HEK293T (cell line): ENCODE data around the gene RET.

ENCODE experiments used
- CTCF ChIA-PET: fragments of 350-600 bp; formaldehyde crosslinking; extraction: SDS; loops from one replicate; lab custom pipeline; 2021; ENCODE audit warnings: antibody characterized with exemption, inconsistent platforms; lab: Yijun Ruan, JAX
- POLR2A ChIA-PET: fragments of 350-600 bp; formaldehyde crosslinking; extraction: SDS; loops from one replicate; lab custom pipeline; 2020; ENCODE audit warnings: antibody characterized with exemption, inconsistent platforms; lab: Yijun Ruan, JAX
- DNase-seq: peaks from one replicate; pipeline ENCODE4 v3.0.0; 2012; ENCODE audit warnings: mixed read lengths; ENCODE audit errors: extremely low spot score
- ARNT ChIP-seq: fragments of 450-650 bp; IDR thresholded peaks from 2 replicates; pipeline ENCODE4 v1.6.1; 2017; ENCODE audit warnings: mild to moderate bottlenecking
- BHLHE40 ChIP-seq: fragments of 450-650 bp; IDR thresholded peaks from 2 replicates; pipeline ENCODE4 v1.6.1; 2016; ENCODE audit warnings: mild to moderate bottlenecking, moderate library complexity, borderline replicate concordance
- CTBP1 ChIP-seq: fragments of 450-650 bp; IDR thresholded peaks from 2 replicates; pipeline ENCODE4 v1.6.1; 2016; ENCODE audit warnings: borderline replicate concordance
- ELF4 ChIP-seq: fragments of 450-650 bp; IDR thresholded peaks from 2 replicates; pipeline ENCODE4 v1.6.1; 2017; ENCODE audit warnings: antibody characterized with exemption
- FOXA1 ChIP-seq: fragments of 450-650 bp; IDR thresholded peaks from 2 replicates; pipeline ENCODE4 v1.6.1; 2016; ENCODE audit warnings: mild to moderate bottlenecking
- FOXK2 ChIP-seq: fragments of 450-650 bp; IDR thresholded peaks from 2 replicates; pipeline ENCODE4 v1.6.1; 2016; ENCODE audit warnings: mild to moderate bottlenecking
- FOXM1 ChIP-seq: fragments of 450-650 bp; IDR thresholded peaks from 2 replicates; pipeline ENCODE4 v1.6.1; 2017; ENCODE audit warnings: mild to moderate bottlenecking, borderline replicate concordance
- HDGF ChIP-seq: fragments of 450-650 bp; IDR thresholded peaks from 2 replicates; pipeline ENCODE4 v1.6.1; 2017; ENCODE audit warnings: antibody characterized with exemption, borderline replicate concordance
- L3MBTL2 ChIP-seq: fragments of 450-650 bp; conservative IDR thresholded peaks from 2 replicates; pipeline ENCODE4 v1.6.1; 2016; ENCODE audit warnings: mild to moderate bottlenecking
- LEF1 ChIP-seq: fragments of 450-650 bp; IDR thresholded peaks from 2 replicates; pipeline ENCODE4 v1.6.1; 2017; ENCODE audit warnings: mild to moderate bottlenecking, borderline replicate concordance
- NFRKB ChIP-seq: fragments of 450-650 bp; IDR thresholded peaks from 2 replicates; pipeline ENCODE4 v1.6.1; 2016; ENCODE audit warnings: mild to moderate bottlenecking, moderate library complexity
- PKNOX1 ChIP-seq: fragments of 450-650 bp; IDR thresholded peaks from 2 replicates; pipeline ENCODE4 v1.6.1; 2016
- SP1 ChIP-seq: fragments of 450-650 bp; IDR thresholded peaks from 2 replicates; pipeline ENCODE4 v1.6.1; 2017
- SUZ12 ChIP-seq: fragments of 450-650 bp; IDR thresholded peaks from 2 replicates; pipeline ENCODE4 v1.6.1; 2016; ENCODE audit warnings: mild to moderate bottlenecking
- TARDBP ChIP-seq: fragments of 450-650 bp; IDR thresholded peaks from 2 replicates; pipeline ENCODE4 v1.6.1; 2016
- ZNF384 ChIP-seq: fragments of 450-650 bp; IDR thresholded peaks from 2 replicates; pipeline ENCODE4 v1.6.1; 2016

RET gene

GRCh38 chr10:43173120-43173519 lies 96.3 kb downstream of the RET start:
- DNase-seq, result no peak
- TF ChIP-seq FOXA1, result no peak
- no peak for TF ChIP-seq NFRKB
- no peak for TF ChIP-seq L3MBTL2
- TF ChIP-seq SUZ12, result no peak
- no peak for TF ChIP-seq HDGF
- ChIA-PET CTCF (no interaction called here), POLR2A (no interaction called here)

- no peak for DNase-seq
- ChIA-PET POLR2A (no interaction called here), CTCF (no interaction called here)
- TF ChIP-seq FOXK2, result no peak
- no peak for TF ChIP-seq SP1
- no peak for TF ChIP-seq HDGF
- no peak for TF ChIP-seq ELF4
- no peak for TF ChIP-seq LEF1
- TF ChIP-seq CTBP1, result no peak
Observed at GRCh38 chr10:43174969-43175368, 98.1 kb downstream of the RET start.

GRCh38 chr10:43176271-43176670 lies 99.4 kb downstream of the RET start:
- TF ChIP-seq CTBP1 (no peak), SUZ12 (no peak), HDGF (no peak), L3MBTL2 (no peak), PKNOX1 (no peak), NFRKB (no peak), BHLHE40 (no peak), TARDBP (no peak), FOXK2 (no peak), ZNF384 (no peak), FOXM1 (no peak), LEF1 (no peak), FOXA1 (no peak), ARNT (no peak), ELF4 (no peak), SP1 (no peak)
- CTCF ChIA-PET, result no interaction called here
- no peak for DNase-seq
- POLR2A ChIA-PET, result no interaction called here

GRCh38 chr10:43177595-43177994 lies 100.7 kb downstream of the RET start:
- TF ChIP-seq BHLHE40, result no peak
- TF ChIP-seq SP1, result no peak
- no peak for TF ChIP-seq ELF4
- TF ChIP-seq TARDBP, result no peak
- no peak for TF ChIP-seq PKNOX1
- TF ChIP-seq HDGF, result no peak
- no peak for TF ChIP-seq ZNF384
- no peak for TF ChIP-seq FOXK2
- no peak for TF ChIP-seq NFRKB
- TF ChIP-seq FOXA1, result no peak
- TF ChIP-seq SUZ12, result no peak
- TF ChIP-seq ARNT, result no peak
- TF ChIP-seq CTBP1, result no peak
- no peak for TF ChIP-seq L3MBTL2
- TF ChIP-seq LEF1, result no peak
- CTCF ChIA-PET, result no interaction called here
- POLR2A ChIA-PET, result no interaction called here
- no peak for DNase-seq
